AG09309 (cell line): ENCODE results near the gene SERPINC1.
"Not testable (repeated sequence)": the region's sequence is repeated elsewhere in the genome, so short reads cannot be mapped to it uniquely, and the experiment has no call there.

Experiments
- DNase-seq: peaks from one replicate; pipeline ENCODE4 v3.0.0-alpha.2; 2010; ENCODE audit warnings: low read depth
- H3K4me3 ChIP-seq: 2 replicates; pipeline ENCODE4 v1.5.1; 2011; ENCODE audit warnings: mild to moderate bottlenecking, low read depth, low read length, moderate library complexity; ENCODE audit not compliant: control insufficient read depth
- TF ChIP-seq, protein P1 (sequence below): IDR thresholded peaks from 2 replicates; pipeline ENCODE4 v1.5.1; 2011; ENCODE audit warnings: mild to moderate bottlenecking, low read depth, low read length, inconsistent platforms; ENCODE audit not compliant: insufficient read depth, control insufficient read depth; ENCODE audit errors: missing control alignments

The SERPINC1 gene

DNA sequence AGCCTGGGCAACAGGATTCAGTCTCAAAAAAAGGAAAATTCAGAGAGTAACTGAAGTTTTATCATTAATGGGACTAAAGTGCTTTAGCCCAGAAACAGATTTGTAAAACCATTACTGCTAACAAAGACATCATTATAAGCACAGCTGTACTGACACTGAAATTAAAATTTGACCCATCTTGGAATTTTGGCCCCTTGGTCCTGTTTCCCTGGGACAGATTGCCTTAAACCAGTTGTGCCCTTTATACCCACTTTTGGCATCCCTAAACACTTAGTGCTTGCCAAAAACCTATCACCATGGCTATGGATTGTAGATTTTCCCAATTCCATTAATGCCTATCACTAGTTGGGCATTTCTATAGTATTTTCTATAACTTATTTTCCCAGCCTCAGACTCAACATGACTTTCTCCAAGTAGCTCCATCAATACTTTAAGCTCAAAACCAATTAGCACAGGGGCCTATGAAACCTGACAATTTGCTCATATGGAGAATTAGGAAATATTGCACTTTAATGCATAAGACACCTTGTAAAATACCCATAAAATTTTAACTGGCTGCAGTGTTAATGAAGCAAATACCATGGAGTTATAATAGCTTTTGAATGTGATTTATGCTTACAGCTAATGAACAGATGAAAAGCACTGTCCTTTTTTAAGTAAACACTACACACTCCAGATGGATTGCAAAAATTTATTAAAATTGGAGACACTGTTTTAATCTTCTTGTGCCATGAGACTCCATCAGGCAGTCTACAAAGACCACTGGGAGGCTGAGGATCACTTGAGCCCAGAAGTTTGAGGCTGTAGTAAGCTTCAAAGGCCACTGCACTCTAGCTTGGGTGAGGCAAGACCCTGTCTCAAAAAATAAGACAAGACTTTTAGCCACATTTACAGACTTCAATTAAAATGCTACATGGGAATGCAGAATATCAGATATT, 53.6 kb downstream of the SERPINC1 start:
- H3K4me3 ChIP-seq = no peak overlapping the region
- TF ChIP-seq, protein P1, sequence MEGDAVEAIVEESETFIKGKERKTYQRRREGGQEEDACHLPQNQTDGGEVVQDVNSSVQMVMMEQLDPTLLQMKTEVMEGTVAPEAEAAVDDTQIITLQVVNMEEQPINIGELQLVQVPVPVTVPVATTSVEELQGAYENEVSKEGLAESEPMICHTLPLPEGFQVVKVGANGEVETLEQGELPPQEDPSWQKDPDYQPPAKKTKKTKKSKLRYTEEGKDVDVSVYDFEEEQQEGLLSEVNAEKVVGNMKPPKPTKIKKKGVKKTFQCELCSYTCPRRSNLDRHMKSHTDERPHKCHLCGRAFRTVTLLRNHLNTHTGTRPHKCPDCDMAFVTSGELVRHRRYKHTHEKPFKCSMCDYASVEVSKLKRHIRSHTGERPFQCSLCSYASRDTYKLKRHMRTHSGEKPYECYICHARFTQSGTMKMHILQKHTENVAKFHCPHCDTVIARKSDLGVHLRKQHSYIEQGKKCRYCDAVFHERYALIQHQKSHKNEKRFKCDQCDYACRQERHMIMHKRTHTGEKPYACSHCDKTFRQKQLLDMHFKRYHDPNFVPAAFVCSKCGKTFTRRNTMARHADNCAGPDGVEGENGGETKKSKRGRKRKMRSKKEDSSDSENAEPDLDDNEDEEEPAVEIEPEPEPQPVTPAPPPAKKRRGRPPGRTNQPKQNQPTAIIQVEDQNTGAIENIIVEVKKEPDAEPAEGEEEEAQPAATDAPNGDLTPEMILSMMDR = no peak
- no peak for DNase-seq

DNA sequence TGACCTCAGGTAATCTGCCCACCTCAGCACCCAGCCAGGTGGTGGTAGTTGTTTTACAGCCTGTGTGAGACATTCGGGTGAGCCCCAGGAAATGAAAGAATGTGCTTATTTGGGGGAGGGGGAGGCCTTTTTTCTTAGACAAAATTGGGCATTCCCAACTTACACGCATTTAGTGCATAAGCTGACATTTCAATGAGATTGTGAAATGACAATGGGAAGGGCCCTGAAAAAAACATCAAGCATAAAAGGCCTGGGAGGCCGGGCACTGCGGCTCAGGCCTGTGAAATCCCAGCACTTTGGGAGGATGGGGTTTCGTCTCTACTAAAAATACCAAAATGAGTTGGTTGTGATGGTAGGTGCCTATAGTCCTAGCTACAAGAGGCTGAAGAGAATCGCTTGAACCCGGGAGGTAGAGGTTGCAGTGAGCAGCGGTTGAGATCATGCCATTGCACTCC, 54.3 kb downstream of the SERPINC1 start:
- no peak overlapping the region for H3K4me3 ChIP-seq
- DNase-seq = no peak

DNA sequence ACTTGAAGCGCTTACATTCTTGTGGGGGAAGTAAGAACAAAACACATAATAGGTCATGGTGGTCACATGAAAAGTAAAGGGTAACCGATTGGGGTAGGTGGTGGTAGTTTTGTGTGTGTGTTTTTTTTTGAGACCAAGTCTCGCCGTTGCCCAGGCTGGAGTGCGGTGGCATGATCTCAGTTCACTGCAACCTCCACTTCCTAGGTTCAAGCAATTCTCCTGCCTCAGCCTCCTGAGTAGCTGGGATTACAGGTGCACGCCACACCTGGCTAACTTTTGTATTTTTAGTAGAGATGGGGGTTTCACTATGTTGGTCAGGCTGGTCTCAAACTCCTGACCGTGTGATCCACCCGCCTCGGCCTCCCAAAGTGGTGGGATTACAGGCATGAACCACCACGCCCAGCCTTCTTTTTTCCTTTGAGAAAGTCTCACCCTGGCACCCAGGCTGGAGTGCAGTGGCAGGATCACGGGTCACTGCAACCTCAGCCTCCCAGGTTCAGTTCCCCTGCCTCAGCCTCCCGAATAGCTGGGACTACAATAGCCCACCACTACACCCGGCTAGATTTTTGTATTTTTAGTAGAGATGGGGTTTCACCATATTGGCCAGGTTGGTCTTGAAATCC, 54.9 kb downstream of the SERPINC1 start:
- not testable (repeated sequence) for H3K4me3 ChIP-seq, DNase-seq

More for the DNA sequence above, 54.3 kb downstream of the SERPINC1 start:
- TF ChIP-seq, protein P1 = no peak

DNA sequence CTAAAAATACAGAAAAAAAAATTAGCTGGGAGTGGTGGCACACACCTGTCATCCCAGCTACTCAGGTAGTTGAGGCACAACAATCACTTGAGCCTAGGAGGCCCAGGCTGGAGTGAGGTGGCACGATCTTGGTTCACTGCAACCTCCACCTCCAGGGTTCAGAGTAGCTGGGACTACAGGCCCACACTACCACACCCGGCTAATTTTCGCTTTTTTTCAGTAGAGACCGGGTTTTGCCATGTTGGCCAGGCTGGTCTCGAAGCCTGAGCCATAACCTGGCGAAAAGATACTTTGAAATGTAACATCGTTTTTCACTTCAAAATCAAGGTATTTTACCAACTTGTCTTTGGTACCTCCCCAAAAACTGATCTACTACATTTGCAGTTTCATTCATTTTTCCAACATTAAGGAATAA, 55.4 kb downstream of the SERPINC1 start:
- H3K4me3 ChIP-seq = no peak overlapping the region
- no peak for DNase-seq
- TF ChIP-seq, protein P1 = no peak

DNA sequence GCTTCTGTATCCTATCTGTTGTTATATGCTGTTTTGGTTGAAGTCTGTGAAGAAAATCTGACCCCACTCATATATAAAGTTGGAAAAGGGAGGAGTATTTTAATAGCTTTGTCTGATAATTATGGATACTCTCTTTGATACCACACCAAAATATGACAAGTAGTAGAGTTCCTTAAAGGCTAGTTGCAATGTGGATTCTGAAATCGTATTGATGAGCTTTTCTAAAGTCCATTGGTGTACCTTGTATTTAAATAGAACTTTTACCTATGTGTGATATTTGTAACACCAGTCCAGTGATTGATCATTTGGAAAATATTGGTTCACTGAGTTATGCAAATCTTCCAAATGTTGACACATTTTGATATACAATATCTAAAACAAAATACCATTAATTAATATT, 57.1 kb downstream of the SERPINC1 start:
- DNase-seq = no peak
- no peak overlapping the region for H3K4me3 ChIP-seq
- TF ChIP-seq, protein P1 = no peak

DNA sequence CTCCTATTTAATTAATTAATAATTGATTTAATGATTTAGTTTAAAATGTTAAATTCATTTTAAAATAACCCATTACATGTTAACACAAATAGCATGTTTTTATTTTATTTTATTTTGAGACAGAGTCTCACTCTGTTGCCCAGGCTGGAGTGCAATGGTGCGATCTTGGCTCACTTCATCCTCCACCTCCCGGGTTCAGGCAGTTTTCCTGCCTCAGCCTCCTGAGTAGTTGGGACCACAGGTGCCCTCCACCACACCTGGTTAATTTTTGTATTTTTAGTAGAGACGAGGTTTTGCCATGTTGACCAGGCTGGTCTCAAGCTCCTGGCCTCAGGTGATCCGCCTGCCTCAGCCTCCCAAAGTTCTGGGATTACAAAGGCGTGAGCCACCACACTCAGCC, 57.6 kb downstream of the SERPINC1 start:
- DNase-seq = not testable (repeated sequence)

DNA sequence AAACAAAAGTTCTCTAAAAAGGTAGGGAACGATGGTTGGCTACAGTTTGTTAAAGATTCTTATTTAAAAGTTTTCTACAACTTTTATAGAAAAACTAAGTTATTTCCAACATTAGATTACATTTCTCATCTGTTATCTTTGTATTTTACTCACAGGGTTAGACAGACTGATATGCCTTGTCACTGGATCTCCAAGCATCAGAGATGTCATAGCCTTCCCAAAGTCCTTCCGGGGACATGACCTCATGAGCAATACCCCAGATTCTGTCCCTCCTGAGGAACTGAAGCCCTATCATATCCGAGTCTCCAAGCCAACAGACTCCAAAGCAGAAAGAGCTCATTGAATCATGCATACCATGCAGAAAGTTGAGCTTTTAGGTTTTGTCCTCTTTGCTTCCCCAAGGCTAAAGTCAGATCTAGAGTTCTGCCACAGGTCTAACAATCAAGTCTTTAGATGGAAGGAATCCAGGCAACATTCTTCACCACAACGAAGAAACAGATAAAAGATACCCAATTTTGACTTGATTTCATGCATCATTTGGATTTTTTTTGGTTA, 59.7 kb downstream of the SERPINC1 start:
- no peak overlapping the region for H3K4me3 ChIP-seq
- TF ChIP-seq, protein P1 = no peak

More for the DNA sequence above, 57.6 kb downstream of the SERPINC1 start:
- H3K4me3 ChIP-seq = not testable (repeated sequence)

More for the DNA sequence above, 59.7 kb downstream of the SERPINC1 start:
- no peak for DNase-seq
